Mucosa of rectum (tissue), 2 donors: ENCODE data around the gene GDE1.

ENCODE experiments used
- H3K27ac ChIP-seq, 2 donors: one replicate each; pipeline ENCODE4 v1.7.0; 2013; ENCODE audit warnings: inconsistent platforms in 2 of 2, low read depth in 2 of 2, low read length in 2 of 2
- H3K27me3 ChIP-seq, 2 donors: one replicate each; pipeline ENCODE4 v1.7.0; 2013; ENCODE audit warnings: low read length in 2 of 2; ENCODE audit not compliant: control insufficient read depth in 2 of 2, insufficient read depth in 2 of 2
- H3K36me3 ChIP-seq, 2 donors: one replicate each; pipeline ENCODE4 v1.7.0; 2013; ENCODE audit warnings: low read length in 2 of 2; ENCODE audit not compliant: control insufficient read depth in 2 of 2, insufficient read depth in 2 of 2
- H3K4me1 ChIP-seq, 2 donors: one replicate each; pipeline ENCODE4 v1.7.0; 2013; ENCODE audit warnings: low read length in 2 of 2, mild to moderate bottlenecking in 1 of 2; ENCODE audit not compliant: control insufficient read depth in 2 of 2, insufficient read depth in 2 of 2
- H3K4me3 ChIP-seq, 2 donors: one replicate each; pipeline ENCODE4 v1.7.0; 2013; ENCODE audit warnings: low read length in 2 of 2
- H3K9ac ChIP-seq, 2 donors: one replicate each; pipeline ENCODE4 v1.7.0; 2013; ENCODE audit warnings: low read length in 2 of 2, low read depth in 1 of 2, mild to moderate bottlenecking in 1 of 2
- H3K9me3 ChIP-seq, 2 donors: one replicate each; pipeline ENCODE4 v1.7.0; 2013; ENCODE audit warnings: low read length in 2 of 2; ENCODE audit not compliant: control insufficient read depth in 2 of 2
- donor health status: healthy.
- donor health status: Normal muscosa, but diverticular disease.

The GDE1 gene

DNA sequence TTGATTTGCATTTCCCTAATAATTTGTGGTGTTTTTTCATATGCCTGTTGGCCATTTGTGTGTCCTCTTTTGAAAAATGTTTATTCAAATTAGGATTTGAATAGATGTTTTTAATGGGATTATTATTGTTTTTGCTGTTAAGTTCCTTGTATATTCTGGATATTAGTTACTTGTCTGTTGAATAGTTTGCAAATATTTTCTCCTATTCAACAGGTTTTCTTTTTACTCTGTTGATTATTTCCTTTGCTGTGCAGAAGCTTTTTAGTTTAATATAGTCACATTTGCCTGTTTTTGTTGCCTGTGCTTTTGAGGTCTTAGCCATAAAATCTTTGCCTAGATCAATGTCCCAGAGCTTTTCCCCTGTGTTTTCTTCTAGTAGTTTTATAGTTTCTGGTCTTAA, 9.6 kb downstream of the GDE1 start:
- H3K4me1 ChIP-seq: peaks cover 3 to 31% of the 10 kb centered on the region in 2 donors
- no peaks in the 10 kb centered on the region for H3K9me3 ChIP-seq
- no peak overlapping the region for H3K9ac ChIP-seq
- H3K4me3 ChIP-seq: no peak overlapping the region
- no peak overlapping the region for H3K27ac ChIP-seq
- peaks cover 14 to 18% of the 10 kb centered on the region in 2 donors for H3K36me3 ChIP-seq
- H3K27me3 ChIP-seq: no peaks in the 10 kb centered on the region

GRCh38 chr16:19507867-19508266, 14.0 kb downstream of the GDE1 start:
- Histone ChIP-seq H3K27ac (no peak overlapping the region), H3K9me3 (no peaks in the 10 kb centered on the region), H3K9ac (no peak overlapping the region), H3K4me3 (no peak overlapping the region), H3K4me1 (no peaks in the 10 kb centered on the region), H3K27me3 (no peaks in the 10 kb centered on the region), H3K36me3 (peaks cover 32 to 46% of the 10 kb centered on the region in 2 donors)

GRCh38 chr16:19506965-19507364, 14.9 kb downstream of the GDE1 start:
- no peaks in the 10 kb centered on the region for H3K4me1 ChIP-seq
- H3K27ac ChIP-seq: no peak overlapping the region
- H3K27me3 ChIP-seq: no peaks in the 10 kb centered on the region
- no peak overlapping the region for H3K9ac ChIP-seq
- no peaks in the 10 kb centered on the region for H3K9me3 ChIP-seq
- no peak overlapping the region for H3K4me3 ChIP-seq
- peaks cover 40 to 54% of the 10 kb centered on the region in 2 donors for H3K36me3 ChIP-seq

DNA sequence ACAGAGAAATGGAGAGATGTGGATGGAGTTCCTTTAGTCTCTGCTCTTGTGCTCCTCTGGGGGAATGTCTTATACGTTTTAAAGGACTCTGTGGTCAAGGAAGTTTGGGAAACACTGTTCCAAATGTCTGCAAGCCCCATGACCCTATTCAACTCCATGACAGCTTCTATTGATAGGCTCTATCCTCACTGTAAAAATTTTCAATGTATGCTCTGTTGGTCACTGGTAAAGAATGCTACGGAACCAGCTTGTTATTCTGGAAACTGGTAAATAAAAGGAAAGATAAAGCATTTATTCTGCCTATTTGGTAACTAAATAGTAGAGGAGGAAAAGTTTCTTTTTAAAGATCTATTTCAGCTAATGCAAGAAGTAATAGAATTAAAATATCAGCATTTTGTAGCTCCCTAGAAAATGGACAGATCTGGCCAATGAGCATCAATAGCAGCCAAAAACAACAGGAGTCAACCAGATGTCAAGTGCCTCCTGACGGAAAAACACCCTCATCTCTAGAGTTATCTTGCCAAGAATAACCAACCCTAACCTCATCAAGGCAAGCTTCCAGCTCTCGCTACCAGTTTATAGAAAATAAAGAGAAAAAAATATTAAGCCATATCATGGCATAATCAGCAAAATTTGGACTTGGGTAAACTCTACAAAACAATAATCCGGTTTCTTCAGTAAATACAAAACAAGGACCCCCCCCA, 16.1 kb downstream of the GDE1 start:
- Histone ChIP-seq H3K27ac (no peak overlapping the region), H3K9me3 (no peaks in the 10 kb centered on the region), H3K36me3 (peaks cover 47 to 61% of the 10 kb centered on the region in 2 donors), H3K4me3 (no peak overlapping the region), H3K4me1 (no peaks in the 10 kb centered on the region), H3K27me3 (no peaks in the 10 kb centered on the region), H3K9ac (no peak overlapping the region)

DNA sequence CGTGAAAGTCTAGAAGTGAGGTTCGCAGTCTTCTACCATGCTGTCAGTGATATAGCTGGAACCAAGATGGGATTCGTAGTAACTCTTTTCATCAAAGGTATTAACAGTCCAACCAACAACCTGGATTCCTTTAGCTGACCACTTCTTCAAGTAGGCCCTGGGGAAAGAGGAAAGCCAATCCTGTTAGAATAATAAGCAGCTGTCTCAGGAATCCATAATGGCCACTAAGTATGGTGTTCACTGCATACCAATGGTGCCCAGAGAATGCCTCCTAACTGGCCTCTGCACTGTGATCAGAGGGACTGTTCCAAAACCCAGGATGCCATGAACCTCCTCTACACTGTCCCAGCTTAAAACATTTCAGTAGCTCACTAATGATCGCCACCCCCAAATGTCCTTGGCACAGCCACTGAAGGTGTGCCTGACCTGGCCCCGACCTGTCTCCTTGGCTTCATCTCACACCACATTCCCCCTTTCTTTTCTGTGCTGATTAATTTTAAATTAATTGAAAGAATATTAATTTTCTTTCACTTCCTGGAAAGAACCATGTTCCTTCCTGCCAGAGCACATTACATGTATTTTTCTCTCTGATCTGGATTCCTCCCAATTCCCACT, 18.3 kb downstream of the GDE1 start:
- Histone ChIP-seq H3K27ac (no peak overlapping the region), H3K4me1 (no peaks in the 10 kb centered on the region), H3K9me3 (no peaks in the 10 kb centered on the region), H3K27me3 (no peaks in the 10 kb centered on the region), H3K36me3 (peaks cover 55 to 70% of the 10 kb centered on the region in 2 donors), H3K4me3 (no peak overlapping the region), H3K9ac (no peak overlapping the region)

- Histone ChIP-seq H3K27ac (no peak overlapping the region), H3K9ac (no peak overlapping the region), H3K27me3 (no peaks in the 10 kb centered on the region), H3K9me3 (no peaks in the 10 kb centered on the region), H3K4me1 (no peaks in the 10 kb centered on the region), H3K36me3 (peaks cover 61 to 73% of the 10 kb centered on the region in 2 donors), H3K4me3 (no peak overlapping the region)
Measured at GRCh38 chr16:19502395-19503131, 19.3 kb downstream of the GDE1 start.

- H3K36me3 ChIP-seq: peaks cover 54 to 65% of the 10 kb centered on the region in 2 donors
- H3K9ac ChIP-seq: no peak overlapping the region
- H3K27me3 ChIP-seq: no peaks in the 10 kb centered on the region
- no peak overlapping the region for H3K4me3 ChIP-seq
- H3K4me1 ChIP-seq: no peaks in the 10 kb centered on the region
- H3K27ac ChIP-seq: no peak overlapping the region
- H3K9me3 ChIP-seq: no peaks in the 10 kb centered on the region
Measured at GRCh38 chr16:19499481-19499880, 22.4 kb downstream of the GDE1 start.

GRCh38 chr16:19499006-19499405, 22.9 kb downstream of the GDE1 start:
- Histone ChIP-seq H3K9ac (no peak overlapping the region), H3K36me3 (peaks cover 51 to 64% of the 10 kb centered on the region in 2 donors), H3K9me3 (no peaks in the 10 kb centered on the region), H3K27ac (no peak overlapping the region), H3K4me1 (no peaks in the 10 kb centered on the region), H3K27me3 (no peaks in the 10 kb centered on the region), H3K4me3 (no peak overlapping the region)

- no peak overlapping the region for H3K4me3 ChIP-seq
- H3K36me3 ChIP-seq: peaks cover 39 to 50% of the 10 kb centered on the region in 2 donors
- no peak overlapping the region for H3K9ac ChIP-seq
- no peaks in the 10 kb centered on the region for H3K4me1 ChIP-seq
- no peaks in the 10 kb centered on the region for H3K27me3 ChIP-seq
- no peaks in the 10 kb centered on the region for H3K9me3 ChIP-seq
- no peak overlapping the region for H3K27ac ChIP-seq
Measured at GRCh38 chr16:19497176-19497575, 24.7 kb downstream of the GDE1 start.

DNA sequence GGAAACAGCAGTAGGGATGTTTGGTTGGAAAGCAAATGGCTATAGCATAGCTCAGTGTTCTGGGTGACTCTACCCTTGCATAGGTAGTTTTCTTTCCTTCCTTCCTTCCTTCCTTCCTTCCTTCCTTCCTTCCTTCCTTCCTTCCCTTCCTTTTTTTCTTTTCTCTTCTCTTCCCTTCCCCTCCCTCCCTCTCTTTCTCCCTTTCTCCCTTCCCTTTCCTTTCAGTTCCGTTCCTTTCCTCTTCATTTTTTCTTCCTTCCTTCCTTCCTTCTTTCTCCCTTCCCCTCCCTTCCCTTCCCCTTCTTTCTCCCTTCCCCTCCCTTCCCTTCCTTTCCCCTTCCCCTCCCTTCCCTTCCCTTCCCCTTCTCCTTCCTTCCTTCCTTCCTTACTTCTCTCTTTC, 31.3 kb downstream of the GDE1 start:
- H3K27ac ChIP-seq: no peak overlapping the region
- no peak overlapping the region for H3K9ac ChIP-seq
- H3K9me3 ChIP-seq: no peaks in the 10 kb centered on the region
- no peak overlapping the region for H3K4me3 ChIP-seq
- H3K4me1 ChIP-seq: peaks cover 11 to 16% of the 10 kb centered on the region in 2 donors
- no peaks in the 10 kb centered on the region for H3K27me3 ChIP-seq
- H3K36me3 ChIP-seq: peaks cover 27 to 36% of the 10 kb centered on the region in 2 donors
